ENCODE data around the gene FKBP11. TPM values are rescaled to one million over a fixed set of nuclear protein-coding genes. Genes with fewer than 3 reads are reported as not detected.

Gene FKBP11
- total RNA-seq, 1 experiment from 2014 or later = 25.5 TPM

GRCh38 chr12:48907245-48907644 lies 18.0 kb downstream of the FKBP11 start:
- H2AFZ ChIP-seq = no peak overlapping the region
- no peak overlapping the region for H3K4me3 ChIP-seq
- no peaks in the 10 kb centered on the region for H3K27me3 ChIP-seq (ENCODE audit: insufficient read depth, low read depth)
- ChIA-PET CTCF (no interaction called here), POLR2A (ENCODE audit: unreplicated experiment) (no interaction called here)
- H3K27ac ChIP-seq = no peak overlapping the region
- H3K9me3 ChIP-seq (ENCODE audit: insufficient read depth, low read depth) = no peaks in the 10 kb centered on the region
- H3K9me2 ChIP-seq (ENCODE audit: insufficient read depth) = no peaks in the 10 kb centered on the region
- H3F3A ChIP-seq (ENCODE audit: insufficient read depth, low read depth) = peaks cover 8% of the 10 kb centered on the region; the same call in 1 of the 2 replicates
- peaks cover 11% of the 10 kb centered on the region for H3K4me1 ChIP-seq (replicated peaks; ENCODE audit: insufficient read depth)
- no peak for DNase-seq
- H3K4me2 ChIP-seq = no peak overlapping the region
- H4K20me1 ChIP-seq (ENCODE audit: insufficient read depth) = no peaks in the 10 kb centered on the region
- no TSS peak for BruUV-seq (replicated peaks)
- TF ChIP-seq, protein P1, sequence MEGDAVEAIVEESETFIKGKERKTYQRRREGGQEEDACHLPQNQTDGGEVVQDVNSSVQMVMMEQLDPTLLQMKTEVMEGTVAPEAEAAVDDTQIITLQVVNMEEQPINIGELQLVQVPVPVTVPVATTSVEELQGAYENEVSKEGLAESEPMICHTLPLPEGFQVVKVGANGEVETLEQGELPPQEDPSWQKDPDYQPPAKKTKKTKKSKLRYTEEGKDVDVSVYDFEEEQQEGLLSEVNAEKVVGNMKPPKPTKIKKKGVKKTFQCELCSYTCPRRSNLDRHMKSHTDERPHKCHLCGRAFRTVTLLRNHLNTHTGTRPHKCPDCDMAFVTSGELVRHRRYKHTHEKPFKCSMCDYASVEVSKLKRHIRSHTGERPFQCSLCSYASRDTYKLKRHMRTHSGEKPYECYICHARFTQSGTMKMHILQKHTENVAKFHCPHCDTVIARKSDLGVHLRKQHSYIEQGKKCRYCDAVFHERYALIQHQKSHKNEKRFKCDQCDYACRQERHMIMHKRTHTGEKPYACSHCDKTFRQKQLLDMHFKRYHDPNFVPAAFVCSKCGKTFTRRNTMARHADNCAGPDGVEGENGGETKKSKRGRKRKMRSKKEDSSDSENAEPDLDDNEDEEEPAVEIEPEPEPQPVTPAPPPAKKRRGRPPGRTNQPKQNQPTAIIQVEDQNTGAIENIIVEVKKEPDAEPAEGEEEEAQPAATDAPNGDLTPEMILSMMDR (conservative IDR thresholded peaks at IDR 0.05) = no peak
- no peak for TF ChIP-seq EZH2 (IDR thresholded peaks at IDR 0.05; ENCODE audit: low read depth)
- intact Hi-C loops (cut with micrococcal nuclease; ENCODE audit: unreplicated experiment) = no loop called here
- no peaks in the 10 kb centered on the region for H3K36me3 ChIP-seq (ENCODE audit: low read depth)
- no peaks in the 10 kb centered on the region for H3K79me2 ChIP-seq (ENCODE audit: low read depth)

- Histone ChIP-seq H3K4me2 (no peak overlapping the region), H3K9me2 (ENCODE audit: insufficient read depth) (no peaks in the 10 kb centered on the region), H3K4me1 (replicated peaks; ENCODE audit: insufficient read depth) (no peaks in the 10 kb centered on the region), H3F3A (ENCODE audit: insufficient read depth, low read depth) (0 out of 2 replicates have a peak, but pooled peaks cover 3% of the 10 kb centered on the region), H3K9me3 (ENCODE audit: insufficient read depth, low read depth) (no peaks in the 10 kb centered on the region), H3K27ac (no peak overlapping the region), H2AFZ (no peak overlapping the region), H4K20me1 (ENCODE audit: insufficient read depth) (no peaks in the 10 kb centered on the region), H3K36me3 (ENCODE audit: low read depth) (no peaks in the 10 kb centered on the region), H3K27me3 (ENCODE audit: insufficient read depth, low read depth) (no peaks in the 10 kb centered on the region), H3K4me3 (no peak overlapping the region), H3K79me2 (ENCODE audit: low read depth) (no peaks in the 10 kb centered on the region)
- BruUV-seq (replicated peaks) = no TSS peak
- intact Hi-C loops (cut with micrococcal nuclease; ENCODE audit: unreplicated experiment) = no loop called here
- ChIA-PET CTCF (interaction anchor here (0.6 kb wide), 1 partner anchor 50 kb away, joined by 5 read pairs; no protein-coding TSS in a partner anchor), POLR2A (ENCODE audit: unreplicated experiment) (no interaction called here)
- DNase-seq = peak in 1 of 2 experiments; percentile 54
- TF ChIP-seq, protein P1 (conservative IDR thresholded peaks at IDR 0.05) = peak; percentile 23; the same call in 1 of the 2 replicates
- no peak for TF ChIP-seq EZH2 (IDR thresholded peaks at IDR 0.05; ENCODE audit: low read depth)
Observed at GRCh38 chr12:48903982-48904411, 21.3 kb downstream of the FKBP11 start.

DNA sequence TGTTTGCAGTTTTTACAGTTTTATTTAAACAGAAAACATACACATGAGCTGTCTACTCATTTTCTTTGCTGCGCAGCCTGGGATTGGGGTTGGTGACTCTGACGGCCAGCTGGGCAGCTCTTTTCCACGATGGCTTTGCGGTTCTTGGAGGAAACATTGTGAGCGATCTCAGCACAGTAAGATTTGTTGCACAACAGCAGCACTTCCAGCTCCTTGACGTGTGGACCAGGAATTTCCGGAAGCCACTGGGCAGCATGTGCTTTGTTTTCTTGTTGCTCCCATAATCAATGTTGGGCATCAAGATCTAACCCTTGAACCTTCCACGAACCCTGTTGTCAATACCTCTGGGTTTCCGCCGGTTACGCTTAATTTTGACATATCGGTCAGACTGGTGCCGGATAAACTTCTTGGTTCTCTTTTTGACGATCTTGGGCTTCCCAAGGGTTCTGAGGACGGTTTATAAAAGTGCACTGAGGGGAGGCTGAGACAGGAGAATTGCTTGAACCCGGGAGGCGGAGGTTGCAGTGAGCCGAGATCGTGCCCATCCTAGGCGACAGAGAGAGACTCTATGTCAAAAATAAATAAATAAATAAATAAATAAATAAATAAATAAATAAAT lies 21.8 kb downstream of the FKBP11 start:
- no peaks in the 10 kb centered on the region for H3K9me2 ChIP-seq (ENCODE audit: insufficient read depth)
- no peaks in the 10 kb centered on the region for H3K36me3 ChIP-seq (ENCODE audit: low read depth)
- H3F3A ChIP-seq (ENCODE audit: insufficient read depth, low read depth) = 0 out of 2 replicates have a peak, but pooled peaks cover 3% of the 10 kb centered on the region
- no peak overlapping the region for H3K27ac ChIP-seq
- ChIA-PET POLR2A (ENCODE audit: unreplicated experiment) (no interaction called here), CTCF (no interaction called here)
- intact Hi-C loops (cut with micrococcal nuclease; ENCODE audit: unreplicated experiment) = no loop called here
- no TSS peak for BruUV-seq (replicated peaks)
- no peaks in the 10 kb centered on the region for H3K79me2 ChIP-seq (ENCODE audit: low read depth)
- H4K20me1 ChIP-seq (ENCODE audit: insufficient read depth) = no peaks in the 10 kb centered on the region
- no peak overlapping the region for H3K4me2 ChIP-seq
- no peaks in the 10 kb centered on the region for H3K9me3 ChIP-seq (ENCODE audit: insufficient read depth, low read depth)
- H2AFZ ChIP-seq = no peak overlapping the region
- TF ChIP-seq, protein P1 (conservative IDR thresholded peaks at IDR 0.05) = no peak
- no peak for TF ChIP-seq EZH2 (IDR thresholded peaks at IDR 0.05; ENCODE audit: low read depth)
- no peak for DNase-seq
- no peaks in the 10 kb centered on the region for H3K27me3 ChIP-seq (ENCODE audit: insufficient read depth, low read depth)
- no peaks in the 10 kb centered on the region for H3K4me1 ChIP-seq (replicated peaks; ENCODE audit: insufficient read depth)
- no peak overlapping the region for H3K4me3 ChIP-seq

Measured in PC-9 (cell line).